Ovary (tissue), 3 donors: Measurements from ENCODE around the gene TMEM88.

Experiments used
- CTCF ChIP-seq, 3 donors: fragments of 450-650 bp in 2 of 3; fragments of 200-600 bp in 1 of 3; IDR thresholded peaks; one replicate each; pipeline versions ENCODE4 v1.5.1 to v1.8.0; 2016 to 2022; ENCODE audit warnings: antibody characterized with exemption in 3 of 3, mild to moderate bottlenecking in 1 of 3
- EP300 ChIP-seq: sonication (generic); formaldehyde crosslinking; IDR thresholded peaks from one replicate; pipeline ENCODE4 v1.6.1; 2017; ENCODE audit warnings: antibody characterized with exemption
- POLR2A ChIP-seq: fragments of 450-650 bp; IDR thresholded peaks from one replicate; pipeline ENCODE4 v1.6.1; 2017; ENCODE audit warnings: antibody characterized with exemption, mild to moderate bottlenecking, moderate library complexity
- donor health status: DM: no; HTN: no; CAD: no.

- TF ChIP-seq CTCF (IDR thresholded peaks at IDR 0.05): peak in 2 of 3 donors; percentile 35 to 57
- TF ChIP-seq POLR2A: no peak
- TF ChIP-seq EP300: no peak
These were observed 12.9 kb upstream of the TMEM88 start for GRCh38 chr17:7841915-7842379.
